Right hindlimb (tissue), 1 donor: ENCODE data around the gene ZNF613.
"Not testable (repeated sequence)": the region's sequence is repeated elsewhere in the genome, so short reads cannot be mapped to it uniquely, and the experiment has no call there.

Experiments used
- DNase-seq: peaks from one replicate; pipeline ENCODE4 v3.0.0-alpha.2; 2018

ZNF613 gene

DNA sequence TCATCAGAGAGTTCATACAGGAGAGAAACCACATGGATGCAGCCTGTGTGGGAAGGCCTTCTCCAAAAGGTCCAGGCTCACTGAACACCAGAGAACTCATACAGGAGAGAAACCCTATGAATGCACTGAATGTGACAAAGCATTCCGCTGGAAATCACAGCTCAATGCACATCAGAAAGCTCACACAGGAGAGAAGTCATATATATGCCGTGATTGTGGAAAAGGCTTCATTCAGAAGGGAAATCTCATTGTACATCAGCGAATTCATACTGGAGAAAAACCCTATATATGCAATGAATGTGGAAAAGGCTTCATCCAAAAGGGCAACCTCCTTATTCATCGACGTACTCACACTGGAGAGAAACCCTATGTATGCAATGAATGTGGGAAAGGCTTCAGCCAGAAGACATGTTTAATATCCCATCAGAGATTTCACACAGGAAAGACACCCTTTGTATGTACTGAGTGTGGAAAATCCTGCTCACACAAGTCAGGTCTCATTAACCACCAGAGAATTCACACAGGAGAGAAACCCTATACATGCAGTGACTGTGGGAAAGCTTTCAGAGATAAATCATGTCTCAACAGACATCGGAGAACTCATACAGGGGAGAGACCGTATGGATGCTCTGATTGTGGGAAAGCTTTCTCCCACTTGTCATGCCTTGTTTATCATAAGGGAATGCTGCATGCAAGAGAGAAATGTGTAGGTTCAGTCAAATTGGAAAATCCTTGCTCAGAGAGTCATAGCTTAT, 17.7 kb downstream of the ZNF613 start:
- no peak for DNase-seq

GRCh38 chr19:51946602-51947001, 19.3 kb downstream of the ZNF613 start:
- no peak for DNase-seq

- DNase-seq: peak; percentile 63
These were observed 21.7 kb downstream of the ZNF613 start for GRCh38 chr19:51948975-51949374.

- DNase-seq: not testable (repeated sequence)
These were observed 30.6 kb downstream of the ZNF613 start for GRCh38 chr19:51957846-51958245.

DNA sequence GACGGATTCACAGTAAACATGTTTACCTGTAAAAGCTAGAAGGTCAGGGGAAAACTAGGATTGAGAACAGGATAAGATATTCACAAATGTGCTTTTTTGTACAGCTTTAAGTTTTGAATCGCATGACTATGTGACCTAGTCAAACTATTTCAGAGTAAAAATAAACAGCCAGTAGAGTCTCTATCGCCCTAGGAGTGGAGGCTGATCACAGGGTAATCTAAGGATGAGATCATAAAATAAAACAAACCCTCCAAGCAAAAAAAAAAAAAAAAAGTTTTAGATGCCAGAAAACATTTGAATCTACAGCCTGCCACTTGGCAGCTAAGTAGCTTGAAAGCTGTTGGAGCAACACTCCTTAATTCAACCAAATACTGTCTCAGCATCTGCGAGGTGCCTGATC, 32.5 kb downstream of the ZNF613 start:
- DNase-seq: no peak

DNA sequence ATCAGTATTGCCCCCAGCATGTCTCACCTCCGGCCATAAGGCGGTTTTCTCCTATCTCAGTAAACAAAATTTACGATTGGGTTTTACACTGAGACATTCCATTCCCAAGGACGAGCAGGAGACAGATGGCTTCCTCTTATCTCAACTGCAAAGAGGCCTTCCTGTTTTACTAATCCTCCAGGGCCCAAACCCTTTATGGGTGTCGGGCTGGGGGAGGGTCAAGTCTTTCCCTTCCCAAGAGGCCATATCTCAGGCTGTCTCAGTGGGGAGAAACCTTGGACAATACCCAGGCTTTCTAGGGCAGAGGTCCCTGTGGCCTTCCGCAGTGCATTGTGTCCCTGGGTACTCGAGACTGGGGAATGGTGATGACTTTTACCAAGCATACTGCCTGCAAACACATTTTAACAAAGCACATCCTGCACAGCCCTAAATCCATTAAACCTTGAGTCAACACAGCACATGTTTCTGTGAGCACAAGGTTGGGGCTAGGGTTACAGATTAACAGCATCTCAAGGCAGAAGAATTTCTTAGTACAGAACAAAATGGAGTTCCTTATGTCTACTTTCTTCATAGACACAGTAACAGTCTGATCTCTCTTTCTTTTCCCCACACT, 33.5 kb downstream of the ZNF613 start:
- not testable (repeated sequence) for DNase-seq

DNA sequence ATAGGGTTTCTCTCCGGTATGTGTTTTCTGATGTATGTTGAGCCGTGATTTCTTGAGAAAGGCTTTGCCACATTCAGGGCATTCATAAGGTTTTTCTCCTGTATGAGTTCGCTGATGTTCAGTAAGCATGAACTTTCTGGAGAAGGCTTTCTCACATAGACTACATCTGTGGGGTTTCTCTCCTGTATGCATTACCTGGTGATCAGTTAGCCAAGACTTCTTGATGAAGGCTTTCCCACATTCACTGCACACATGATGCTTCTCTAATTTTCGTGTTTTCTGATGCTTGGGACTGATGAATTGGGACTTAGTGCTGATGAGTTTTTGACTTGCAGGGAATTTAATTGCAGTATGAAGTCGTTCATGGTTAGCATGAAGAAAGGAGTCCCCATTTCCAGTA, 38.3 kb downstream of the ZNF613 start:
- DNase-seq: no peak

DNA sequence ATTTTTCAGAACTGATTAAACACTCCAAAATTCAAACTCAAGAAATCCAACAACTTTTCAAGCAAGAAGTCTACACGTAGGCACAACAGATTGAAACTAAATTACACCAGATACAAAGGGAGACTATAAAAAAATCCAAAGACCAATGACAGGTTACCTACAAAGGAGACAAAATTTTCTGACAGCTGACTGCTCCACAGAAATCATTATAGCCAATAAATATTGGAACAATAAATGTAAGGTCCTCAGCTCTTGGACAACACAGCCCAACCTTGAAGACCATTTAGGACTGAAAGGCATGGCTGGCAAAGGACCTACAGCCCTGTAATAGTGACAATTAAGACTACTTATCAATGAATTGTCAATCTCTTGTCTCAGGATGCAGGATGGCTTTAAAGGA, 43.4 kb downstream of the ZNF613 start:
- no peak for DNase-seq

DNA sequence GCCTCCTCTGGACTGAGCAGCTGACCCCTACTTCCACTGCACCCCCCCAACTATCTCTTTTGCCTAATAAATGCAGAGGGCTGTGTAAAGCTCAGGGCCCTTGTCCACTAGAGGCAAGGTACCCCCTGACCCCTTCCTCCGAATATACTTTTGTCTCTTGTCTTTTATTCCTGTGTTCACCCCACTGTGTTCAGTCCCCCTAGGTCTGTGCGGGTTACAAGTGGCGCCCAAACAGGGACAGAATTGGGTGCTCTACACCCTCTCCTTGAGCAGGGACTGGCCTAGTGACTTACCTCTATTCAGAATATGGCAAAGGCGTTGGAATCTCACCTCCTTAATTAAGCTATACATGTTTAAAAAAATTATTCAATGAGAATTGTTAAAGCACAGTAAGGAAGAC, 44.4 kb downstream of the ZNF613 start:
- DNase-seq: no peak

DNA sequence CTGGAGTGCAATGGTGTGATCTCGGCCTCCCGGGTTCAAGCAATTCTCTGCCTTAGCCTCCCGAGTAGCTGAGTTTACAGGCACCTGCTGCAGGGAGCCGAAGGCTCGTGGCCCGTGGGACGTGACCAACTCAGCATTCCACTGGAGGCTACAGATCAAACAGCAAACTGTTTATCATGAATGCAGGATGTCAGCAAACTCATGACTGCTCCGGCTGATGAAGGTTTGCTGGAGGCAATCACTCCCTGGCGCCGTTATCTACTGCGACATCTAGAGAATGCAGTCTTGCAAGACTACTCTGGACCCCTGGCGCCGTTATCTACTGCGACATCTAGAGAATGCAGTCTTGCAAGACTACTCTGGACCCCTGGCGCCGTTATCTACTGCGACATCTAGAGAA, 48.5 kb downstream of the ZNF613 start:
- not testable (repeated sequence) for DNase-seq

DNA sequence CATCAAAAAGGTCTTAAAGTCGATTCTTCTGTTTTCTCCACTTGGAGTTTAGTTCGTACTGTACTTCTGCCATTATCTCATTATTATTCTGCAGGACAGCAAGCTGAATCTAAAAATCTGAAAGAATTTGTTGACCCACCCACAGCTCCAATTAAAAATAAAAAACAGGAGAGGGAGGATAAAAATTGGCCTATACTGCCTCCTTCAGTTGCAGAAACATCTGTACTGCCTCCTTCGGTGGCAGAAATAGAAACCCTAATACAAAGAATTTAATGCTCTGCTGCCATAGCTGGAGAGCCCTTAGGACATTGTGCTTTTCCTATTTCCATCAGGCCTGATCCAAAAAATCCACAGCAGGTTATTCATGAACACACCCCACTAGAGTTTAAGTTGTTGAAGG, 49.6 kb downstream of the ZNF613 start:
- DNase-seq: no peak

DNA sequence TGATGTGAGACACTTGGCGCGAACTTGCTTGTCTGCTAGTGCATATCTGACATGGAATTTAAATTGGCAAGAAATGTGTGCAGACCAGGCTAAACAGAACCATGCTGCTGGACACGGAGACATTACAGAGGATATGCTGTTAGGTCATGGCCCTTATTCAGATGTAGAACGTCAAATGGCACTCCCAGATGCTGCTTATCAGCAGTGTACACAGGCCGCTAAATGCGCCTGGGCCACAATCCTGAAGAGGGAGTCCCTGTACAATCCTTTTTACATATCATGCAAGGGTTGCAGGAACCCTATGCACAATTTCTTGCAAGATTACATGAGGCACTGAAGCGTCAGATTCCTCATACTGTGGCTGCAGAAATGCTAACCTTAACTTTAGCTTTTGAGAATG, 50.1 kb downstream of the ZNF613 start:
- no peak for DNase-seq

DNA sequence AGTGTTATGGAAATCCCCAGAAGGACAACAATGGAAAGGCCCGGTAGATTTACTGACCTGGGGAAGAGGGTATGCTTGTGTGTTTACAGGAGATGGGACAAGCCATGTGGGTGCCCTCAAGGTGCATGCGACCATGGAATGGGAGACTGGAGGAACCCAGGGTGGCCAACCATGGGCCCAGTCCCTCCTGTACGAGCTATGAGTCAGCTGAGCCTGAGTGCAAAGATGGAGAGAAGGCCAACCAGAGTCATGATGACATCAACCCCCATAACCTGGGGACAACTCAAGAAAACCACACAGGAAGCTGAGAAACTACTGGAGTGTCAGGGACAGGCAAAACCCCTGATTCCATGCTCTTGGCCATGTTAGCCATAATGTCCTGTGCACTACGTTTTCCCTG, 51.6 kb downstream of the ZNF613 start:
- DNase-seq: no peak

DNA sequence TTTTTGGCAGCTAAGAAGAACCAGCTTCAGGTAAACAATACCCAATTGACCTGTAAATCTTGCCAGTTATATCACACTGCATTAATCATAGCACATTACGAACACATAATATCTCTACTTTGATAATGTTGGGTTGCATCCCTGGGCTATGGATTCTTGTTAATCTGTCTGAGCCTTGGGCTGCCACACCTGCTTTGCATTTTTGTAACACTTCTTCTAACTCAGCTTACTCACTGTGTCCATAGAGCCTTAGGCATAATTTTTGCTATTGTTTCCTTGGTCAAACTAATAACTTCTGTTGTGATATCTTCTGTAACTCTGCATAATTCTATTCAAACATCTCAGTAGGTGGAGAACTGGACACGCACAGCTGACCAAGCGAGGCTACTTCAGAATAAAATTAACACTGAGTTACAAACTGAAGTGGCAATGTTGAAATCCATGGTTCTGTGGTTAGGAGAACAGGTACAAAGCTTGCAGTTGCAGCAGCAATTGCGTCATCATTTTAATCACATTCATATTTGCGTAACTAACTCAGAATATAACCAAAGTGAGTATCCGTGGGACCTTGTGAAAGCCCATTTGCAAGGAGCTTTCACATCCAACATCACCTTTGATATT, 53.0 kb downstream of the ZNF613 start:
- no peak for DNase-seq

DNA sequence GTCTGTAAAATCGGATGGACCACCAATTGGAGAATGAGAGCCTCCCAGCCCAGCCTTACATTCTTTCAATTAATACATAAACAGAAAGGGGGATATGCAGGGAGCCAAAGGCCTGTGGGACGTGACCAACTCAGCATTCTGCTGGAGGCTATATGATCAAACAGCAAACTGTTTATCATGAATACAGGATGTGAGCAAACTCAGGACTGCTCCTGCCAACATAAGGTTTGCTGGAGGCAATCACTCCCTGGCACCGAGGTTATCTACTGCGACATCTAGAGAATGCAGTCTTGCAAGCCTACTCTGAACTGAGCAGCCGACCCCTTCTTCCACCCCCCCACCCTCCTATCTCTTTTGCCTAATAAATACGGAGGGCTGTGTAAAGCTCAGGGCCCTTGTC, 53.7 kb downstream of the ZNF613 start:
- not testable (repeated sequence) for DNase-seq

GRCh38 chr19:51983361-51983760, 56.1 kb downstream of the ZNF613 start:
- DNase-seq: no peak

GRCh38 chr19:51986309-51987291, 59.3 kb downstream of the ZNF613 start, which contains the start of gene ZNF350:
Gene ZNF350, minus strand, starts transcription at chr19:51986840. Its CDS starts 12,480 bp downstream, at chr19:51974360.
- peak; percentile 96 for DNase-seq

DNA sequence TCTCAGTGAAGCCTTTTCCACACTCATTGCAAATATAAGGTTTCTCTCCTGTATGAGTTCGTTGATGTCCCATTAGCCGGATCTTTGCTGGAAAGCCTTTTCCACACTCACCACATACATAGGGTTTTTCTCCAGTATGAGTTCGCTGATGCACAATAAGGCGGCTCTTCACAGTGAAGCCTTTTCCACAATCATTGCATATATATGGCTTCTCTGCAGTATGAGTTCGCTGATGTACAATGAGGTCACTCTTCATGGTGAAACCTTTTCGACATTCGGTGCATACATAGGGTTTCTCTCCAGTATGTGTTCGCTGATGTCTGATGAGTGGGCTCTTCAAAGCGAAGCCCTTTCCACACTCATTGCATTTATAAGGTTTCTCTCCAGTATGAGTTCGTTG, 66.2 kb downstream of the ZNF613 start:
- DNase-seq: no peak

- no peak for DNase-seq
These were observed 66.9 kb downstream of the ZNF613 start for GRCh38 chr19:51994048-51994644.
